SK-N-SH treated with all-trans-retinoic acid at 6 μM for 48 hours (cell line): Measurements from ENCODE around the gene RPL27A.

Source experiments
- ARNTL ChIP-seq: fragments of 450-650 bp; formaldehyde crosslinking; IDR thresholded peaks from 2 replicates; pipeline ENCODE4 v1.5.0; 2020; ENCODE audit warnings: low read depth, mild to moderate bottlenecking, moderate library complexity, borderline replicate concordance
- CSDC2 ChIP-seq: fragments of 250-450 bp; sonication (Bioruptor Pico); IDR thresholded peaks from 2 replicates; pipeline ENCODE4 v1.5.0; 2020; ENCODE audit warnings: mild to moderate bottlenecking, moderate library complexity
- TOX ChIP-seq: fragments of 250-450 bp; sonication (Bioruptor Pico); IDR thresholded peaks from 2 replicates; pipeline ENCODE4 v1.8.0; 2021; ENCODE audit warnings: mild to moderate bottlenecking, moderate library complexity, borderline replicate concordance

DNA sequence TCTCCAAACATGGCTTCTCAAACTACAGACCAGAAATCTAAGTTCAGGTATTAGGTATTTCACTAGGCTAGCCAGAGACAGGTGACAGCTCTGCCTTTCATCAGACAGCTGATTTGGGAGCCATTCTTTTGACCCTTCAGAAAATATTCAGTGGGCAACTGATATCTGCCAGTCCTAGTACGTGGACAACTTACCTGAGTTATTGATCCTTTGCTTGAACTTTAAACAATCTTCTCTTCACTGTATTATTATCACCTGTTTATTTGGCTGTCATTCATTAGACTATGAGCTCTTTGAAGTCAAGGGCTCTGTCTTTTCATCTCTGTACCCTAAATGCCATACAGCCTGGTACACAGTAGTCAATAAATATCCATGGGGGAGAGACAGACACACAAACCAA is 17.4 kb upstream of the RPL27A start:
- TF ChIP-seq ARNTL (CRISPR knock-in tag) (no peak), CSDC2 (CRISPR knock-in tag) (no peak), TOX (CRISPR knock-in tag) (no peak)
